H7 (cell line): ENCODE measurements around the gene RPS15A. TPM values are rescaled to one million over a fixed set of nuclear protein-coding genes. Genes with fewer than 3 reads are reported as not detected.
"Not testable (repeated sequence)": the region's sequence is repeated elsewhere in the genome, so short reads cannot be mapped to it uniquely, and the experiment has no call there.

Experiments
- DNase-seq: peaks from one replicate; pipeline ENCODE4 v3.0.0; 2012
- H3K27me3 ChIP-seq: 2 replicates; pipeline ENCODE4 v1.6.0; 2011; ENCODE audit warnings: mild to moderate bottlenecking, low read length; ENCODE audit not compliant: control insufficient read depth, insufficient read depth
- H3K36me3 ChIP-seq: replicated peaks from 2 replicates; pipeline ENCODE4 v1.5.1; 2011; ENCODE audit warnings: low read length; ENCODE audit not compliant: control insufficient read depth, insufficient read depth
- H3K4me3 ChIP-seq: 2 replicates; pipeline ENCODE4 v1.5.1; 2011; ENCODE audit warnings: low read depth, mild to moderate bottlenecking, control low read depth, low read length, moderate library complexity; ENCODE audit not compliant: insufficient read depth
- total RNA-seq: library from RNA; depleted of rRNA; stranded (reverse); fragments of >200 nt; shearing (Covaris generic); gene quantifications from 2 replicates; pipeline ENCODE4 v1.2.3, GENCODE V29; 2014; rRNA removed

The RPS15A gene
- total RNA-seq, 1 experiment from 2014 or later: 1,053 TPM

DNA sequence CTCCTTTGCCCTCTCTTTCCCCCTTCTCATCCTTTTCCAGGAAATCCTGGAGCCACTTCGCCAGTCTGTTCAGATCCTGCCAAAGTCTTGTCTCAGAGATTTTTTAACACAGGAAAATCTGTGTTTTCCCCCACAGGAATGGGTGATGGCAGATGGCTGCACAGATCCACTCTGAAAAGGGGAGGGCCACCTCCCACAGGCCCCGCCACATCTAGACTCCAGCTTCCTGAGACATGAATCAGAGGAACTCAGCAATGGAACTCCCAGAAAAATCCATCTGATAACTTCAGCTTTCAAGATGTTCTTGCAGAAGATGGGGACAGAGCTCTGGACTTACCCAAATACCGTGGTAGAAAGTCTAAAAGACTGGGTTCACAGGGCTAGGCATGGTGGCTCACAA, 50.1 kb downstream of the RPS15A start:
- DNase-seq, H3K36me3 ChIP-seq, H3K27me3 ChIP-seq: not testable (repeated sequence)

DNA sequence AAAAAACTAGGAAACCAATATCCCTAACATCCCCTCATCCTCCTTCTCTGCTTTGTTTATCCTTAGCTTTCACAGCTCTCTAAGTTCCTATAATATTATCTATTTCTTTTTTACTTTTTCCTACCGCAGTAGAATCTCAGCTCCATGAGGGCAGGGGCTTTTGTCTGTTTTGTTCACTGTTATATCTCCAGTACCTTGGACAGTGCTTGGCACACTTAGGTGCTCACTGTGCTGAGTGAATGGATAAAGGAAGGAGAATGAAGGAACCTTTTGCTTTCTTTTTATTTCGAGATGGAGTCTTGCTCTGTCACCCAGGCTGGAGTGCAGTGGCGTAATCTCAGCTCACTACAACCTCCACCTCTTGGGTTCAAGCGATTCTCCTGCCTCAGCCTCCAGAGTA, 51.4 kb downstream of the RPS15A start:
- not testable (repeated sequence) for H3K4me3 ChIP-seq, DNase-seq, H3K27me3 ChIP-seq, H3K36me3 ChIP-seq

More for the DNA sequence above, 50.1 kb downstream of the RPS15A start:
- not testable (repeated sequence) for H3K4me3 ChIP-seq

DNA sequence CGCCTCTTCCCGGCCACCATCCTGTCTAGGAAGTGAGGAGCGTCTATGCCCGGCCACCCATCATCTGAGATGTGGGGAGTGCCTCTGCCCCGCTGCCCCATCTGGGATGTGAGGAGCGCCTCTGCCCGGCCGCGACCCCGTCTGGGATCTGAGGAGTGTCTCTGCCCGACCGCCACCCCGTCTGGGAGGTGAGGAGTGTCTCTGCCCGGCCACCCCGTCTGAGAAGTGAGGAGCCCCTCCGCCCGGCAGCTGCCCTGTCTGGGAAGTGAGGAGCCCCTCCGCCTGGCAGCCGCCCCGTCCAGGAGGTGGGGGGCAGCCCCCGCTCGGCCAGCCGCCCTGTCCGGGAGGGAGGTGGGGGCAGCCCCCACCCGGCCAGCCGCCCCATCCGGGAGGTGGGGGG, 55.9 kb downstream of the RPS15A start:
- not testable (repeated sequence) for H3K4me3 ChIP-seq, DNase-seq, H3K27me3 ChIP-seq, H3K36me3 ChIP-seq

Other genes with a start within 250 kb of the RPS15A start
- gene NOMO2, start 228.2 kb downstream of the RPS15A start, total RNA-seq: 87.2 and 95.5 TPM in 2 replicates
- 439 and 673 TPM in 2 replicates for gene ARL6IP1, start 11.2 kb upstream of the RPS15A start, total RNA-seq
- gene SMG1, start 136.1 kb upstream of the RPS15A start, total RNA-seq: 18.3 and 30.6 TPM in 2 replicates
- 1.6 and 2.0 TPM in 2 replicates for gene TMC7, start 193.6 kb upstream of the RPS15A start, total RNA-seq